Measurements from ENCODE around the gene KRTAP10-12. TPM values are rescaled to one million over a fixed set of nuclear protein-coding genes. Genes with fewer than 3 reads are reported as not detected.
A peak's percentile ranks its signal among the peaks of the same experiment; 100 is the strongest.
"Not testable (repeated sequence)": the region's sequence is repeated elsewhere in the genome, so short reads cannot be mapped to it uniquely, and the experiment has no call there.

The KRTAP10-12 gene
- total and polyA plus RNA-seq, 2 donors from 2014 or later = not detected

DNA sequence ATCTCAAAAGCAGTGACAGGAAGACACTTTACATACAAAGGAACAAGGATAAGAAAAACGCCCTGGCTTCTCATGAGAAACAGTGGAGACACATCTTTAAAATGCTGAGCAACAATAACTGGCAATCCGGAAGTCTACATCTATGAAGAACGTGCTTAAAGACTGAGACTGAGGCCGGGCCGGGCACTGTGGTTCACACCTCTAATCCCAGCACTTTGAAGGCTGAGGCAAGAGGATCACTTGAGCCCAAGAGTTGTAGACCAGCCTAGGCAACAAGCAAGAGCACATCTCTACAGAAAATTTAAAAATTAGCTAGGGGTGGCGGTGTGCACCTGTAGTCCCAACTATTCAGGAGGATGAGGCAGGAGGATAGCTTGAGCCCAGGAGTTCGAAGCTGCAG is 12.9 kb upstream of the KRTAP10-12 start:
- H3K4me3 ChIP-seq (ENCODE audit: low read length in 3 of 3) = no peak overlapping the region
- intact Hi-C loops (cut with DNase I) = no loop called here
- no peak for FAIRE-seq

GRCh38 chr21:44684483-44684882 is 12.5 kb upstream of the KRTAP10-12 start:
- TF ChIP-seq CTCF (IDR thresholded peaks at IDR 0.05; ENCODE audit: borderline replicate concordance, extremely low read depth, insufficient read depth) = no peak
- FAIRE-seq = no peak

More for the DNA sequence above, 12.9 kb upstream of the KRTAP10-12 start:
- Histone ChIP-seq H3K9ac (ENCODE audit: low read length in 3 of 3) (no peak overlapping the region), H3K27ac (ENCODE audit: low read depth in 2 of 2, low read length in 2 of 2) (no peak overlapping the region), H3K4me1 (ENCODE audit: control insufficient read depth in 2 of 3, insufficient read depth in 2 of 3, low read depth in 1 of 3, low read length in 3 of 3) (no peaks in the 10 kb centered on the region), H3K36me3 (ENCODE audit: control insufficient read depth in 2 of 3, insufficient read depth in 3 of 3, low read length in 3 of 3) (no peaks in the 10 kb centered on the region), H3K9me3 (ENCODE audit: control insufficient read depth in 2 of 3, insufficient read depth in 1 of 3, low read length in 3 of 3) (no peaks in the 10 kb centered on the region), H3K27me3 (ENCODE audit: control insufficient read depth, insufficient read depth, low read length) (no peaks in the 10 kb centered on the region)
- peak in 1 of 5 donors; percentile 19 for DNase-seq
- TF ChIP-seq CTCF (IDR thresholded peaks at IDR 0.05; ENCODE audit: borderline replicate concordance, extremely low read depth, insufficient read depth) = no peak

GRCh38 chr21:44685050-44685449 is 11.9 kb upstream of the KRTAP10-12 start:
- FAIRE-seq; H3K9me3 ChIP-seq (ENCODE audit: control insufficient read depth in 2 of 3, insufficient read depth in 1 of 3, low read length in 3 of 3); H3K27ac ChIP-seq (ENCODE audit: low read depth in 2 of 2, low read length in 2 of 2); H3K9ac ChIP-seq (ENCODE audit: low read length in 3 of 3); DNase-seq; H3K27me3 ChIP-seq (ENCODE audit: control insufficient read depth, insufficient read depth, low read length); H3K36me3 ChIP-seq (ENCODE audit: control insufficient read depth in 2 of 3, insufficient read depth in 3 of 3, low read length in 3 of 3); H3K4me1 ChIP-seq (ENCODE audit: control insufficient read depth in 2 of 3, insufficient read depth in 2 of 3, low read depth in 1 of 3, low read length in 3 of 3); intact Hi-C loops (cut with DNase I); H3K4me3 ChIP-seq (ENCODE audit: low read length in 3 of 3): not testable (repeated sequence)

More at GRCh38 chr21:44684483-44684882, 12.5 kb upstream of the KRTAP10-12 start:
- intact Hi-C loops (cut with DNase I) = no loop called here
- Histone ChIP-seq H3K4me1 (ENCODE audit: control insufficient read depth in 2 of 3, insufficient read depth in 2 of 3, low read depth in 1 of 3, low read length in 3 of 3) (no peaks in the 10 kb centered on the region), H3K4me3 (ENCODE audit: low read length in 3 of 3) (no peak overlapping the region), H3K36me3 (ENCODE audit: control insufficient read depth in 2 of 3, insufficient read depth in 3 of 3, low read length in 3 of 3) (no peaks in the 10 kb centered on the region), H3K9me3 (ENCODE audit: control insufficient read depth in 2 of 3, insufficient read depth in 1 of 3, low read length in 3 of 3) (no peaks in the 10 kb centered on the region), H3K27ac (ENCODE audit: low read depth in 2 of 2, low read length in 2 of 2) (no peak overlapping the region), H3K27me3 (ENCODE audit: control insufficient read depth, insufficient read depth, low read length) (no peaks in the 10 kb centered on the region), H3K9ac (ENCODE audit: low read length in 3 of 3) (no peak overlapping the region)
- DNase-seq = peak in 1 of 5 donors; percentile 28

DNA sequence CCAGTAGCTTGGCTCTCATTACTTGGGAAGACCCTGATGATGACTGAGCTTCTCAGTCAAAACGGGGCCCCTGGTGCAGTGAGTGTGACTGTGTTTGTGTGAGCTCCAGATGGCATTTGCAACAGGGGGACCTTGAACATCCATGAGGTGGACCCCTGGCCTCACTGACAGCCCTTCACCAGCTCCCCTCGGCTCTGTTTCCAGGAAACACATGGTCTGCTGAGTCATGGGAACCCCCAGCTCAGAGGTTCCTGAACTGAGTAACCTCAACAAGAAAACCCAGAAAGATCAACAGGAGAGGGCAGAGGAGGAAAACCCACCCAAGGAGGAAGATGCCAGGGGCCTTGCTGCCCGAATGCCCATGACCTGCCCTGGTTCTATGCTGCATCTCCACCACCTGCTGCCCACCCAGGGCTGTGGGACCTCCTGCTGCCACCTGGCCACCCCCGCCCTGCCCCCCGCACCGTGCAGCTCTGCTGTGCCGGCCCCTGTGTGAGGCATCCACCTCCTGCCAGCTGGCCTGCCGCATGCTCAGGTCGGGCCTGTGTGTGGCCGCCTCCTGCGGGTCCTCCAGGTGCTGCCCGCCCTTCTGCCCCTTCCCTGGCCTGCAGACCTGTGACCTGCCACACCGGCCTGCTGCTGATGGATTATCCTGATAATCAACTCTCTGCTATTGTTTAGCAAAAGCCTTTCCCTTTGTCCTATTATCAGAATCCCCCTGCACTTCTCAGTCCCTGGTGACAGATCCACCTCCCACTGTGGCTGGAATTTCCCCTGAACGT is 10.8 kb upstream of the KRTAP10-12 start:
- Histone ChIP-seq H3K27me3 (ENCODE audit: control insufficient read depth, insufficient read depth, low read length) (no peaks in the 10 kb centered on the region), H3K9ac (ENCODE audit: low read length in 3 of 3) (no peak overlapping the region), H3K4me1 (ENCODE audit: control insufficient read depth in 2 of 3, insufficient read depth in 2 of 3, low read depth in 1 of 3, low read length in 3 of 3) (no peaks in the 10 kb centered on the region), H3K9me3 (ENCODE audit: control insufficient read depth in 2 of 3, insufficient read depth in 1 of 3, low read length in 3 of 3) (no peaks in the 10 kb centered on the region), H3K36me3 (ENCODE audit: control insufficient read depth in 2 of 3, insufficient read depth in 3 of 3, low read length in 3 of 3) (no peaks in the 10 kb centered on the region), H3K4me3 (ENCODE audit: low read length in 3 of 3) (no peak overlapping the region), H3K27ac (ENCODE audit: low read depth in 2 of 2, low read length in 2 of 2) (no peak overlapping the region)
- DNase-seq = peak in 1 of 5 donors; percentile 61
- intact Hi-C loops (cut with DNase I) = no loop called here
- TF ChIP-seq CTCF (IDR thresholded peaks at IDR 0.05; ENCODE audit: borderline replicate concordance, extremely low read depth, insufficient read depth) = no peak
- no peak for FAIRE-seq

Measured in kidney (tissue), 14 donors.